GM06990 (cell line): ENCODE measurements around the gene S100A4.

Experiments
- DNase-seq: peaks from one replicate; pipeline ENCODE4 v3.0.0-alpha.2; 2011; ENCODE audit not compliant: insufficient read length; ENCODE audit errors: extremely low read depth
- H3K27me3 ChIP-seq: replicated peaks from 2 replicates; pipeline ENCODE4 v1.6.0; 2011; ENCODE audit warnings: low read length; ENCODE audit not compliant: control insufficient read depth, insufficient read depth
- H3K36me3 ChIP-seq: 2 replicates; pipeline ENCODE4 v1.5.1; 2011; ENCODE audit warnings: low read length; ENCODE audit not compliant: control insufficient read depth, insufficient read depth
- H3K4me3 ChIP-seq: replicated peaks from 2 replicates; pipeline ENCODE4 v1.5.1; 2011; ENCODE audit warnings: low read depth, mild to moderate bottlenecking, control low read depth, low read length
- TF ChIP-seq, protein P1 (sequence below): IDR thresholded peaks from 2 replicates; pipeline ENCODE4 v1.5.1; 2011; ENCODE audit warnings: low read length, control low read depth, mild to moderate bottlenecking, inconsistent platforms; ENCODE audit not compliant: insufficient read depth, poor library complexity, severe bottlenecking

Gene S100A4

DNA sequence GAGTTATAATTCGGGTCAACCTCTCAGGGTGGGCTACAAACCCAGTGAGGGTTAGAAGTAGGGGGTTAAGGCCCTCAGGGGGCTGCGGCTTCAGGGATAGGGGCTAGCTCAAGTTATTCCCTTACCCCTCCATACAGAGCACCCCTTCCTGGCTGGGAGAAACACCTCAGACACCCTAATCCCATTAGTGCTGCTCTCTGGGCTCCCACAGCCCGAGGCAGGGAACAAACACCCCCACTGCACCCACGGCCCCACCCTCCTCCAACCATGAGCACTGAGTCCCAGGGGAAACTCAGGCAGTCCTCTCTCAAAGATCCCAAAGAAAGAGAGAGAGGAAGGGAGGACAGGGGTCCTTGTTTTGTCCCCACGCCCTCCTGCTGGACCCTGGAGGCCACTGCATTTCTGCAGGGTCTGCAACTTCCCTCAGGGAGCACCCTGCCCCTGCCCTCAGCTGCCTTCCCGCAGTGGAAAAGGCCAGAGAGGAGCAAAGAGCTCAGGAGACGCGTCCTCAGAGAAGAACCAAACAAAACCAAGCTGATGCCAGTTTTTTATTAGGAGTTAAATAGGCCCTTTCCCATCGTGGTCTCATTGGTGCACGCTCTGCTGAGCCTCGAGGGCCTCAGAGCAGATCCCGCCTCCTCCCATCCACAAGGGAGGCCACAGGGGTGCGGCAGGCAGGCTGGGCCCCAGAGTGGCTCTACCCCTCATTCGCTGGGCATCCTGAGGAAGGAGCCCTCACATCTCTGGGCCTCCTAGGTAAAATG lies 1.4 kb upstream of the S100A4 start:
- no peaks in the 10 kb centered on the region; the same call in 1 of the 2 replicates for H3K27me3 ChIP-seq
- TF ChIP-seq, protein P1, sequence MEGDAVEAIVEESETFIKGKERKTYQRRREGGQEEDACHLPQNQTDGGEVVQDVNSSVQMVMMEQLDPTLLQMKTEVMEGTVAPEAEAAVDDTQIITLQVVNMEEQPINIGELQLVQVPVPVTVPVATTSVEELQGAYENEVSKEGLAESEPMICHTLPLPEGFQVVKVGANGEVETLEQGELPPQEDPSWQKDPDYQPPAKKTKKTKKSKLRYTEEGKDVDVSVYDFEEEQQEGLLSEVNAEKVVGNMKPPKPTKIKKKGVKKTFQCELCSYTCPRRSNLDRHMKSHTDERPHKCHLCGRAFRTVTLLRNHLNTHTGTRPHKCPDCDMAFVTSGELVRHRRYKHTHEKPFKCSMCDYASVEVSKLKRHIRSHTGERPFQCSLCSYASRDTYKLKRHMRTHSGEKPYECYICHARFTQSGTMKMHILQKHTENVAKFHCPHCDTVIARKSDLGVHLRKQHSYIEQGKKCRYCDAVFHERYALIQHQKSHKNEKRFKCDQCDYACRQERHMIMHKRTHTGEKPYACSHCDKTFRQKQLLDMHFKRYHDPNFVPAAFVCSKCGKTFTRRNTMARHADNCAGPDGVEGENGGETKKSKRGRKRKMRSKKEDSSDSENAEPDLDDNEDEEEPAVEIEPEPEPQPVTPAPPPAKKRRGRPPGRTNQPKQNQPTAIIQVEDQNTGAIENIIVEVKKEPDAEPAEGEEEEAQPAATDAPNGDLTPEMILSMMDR = no peak
- no peak overlapping the region for H3K4me3 ChIP-seq
- no peak for DNase-seq
- no peaks in the 10 kb centered on the region for H3K36me3 ChIP-seq

- DNase-seq = no peak
- Histone ChIP-seq H3K36me3 (no peaks in the 10 kb centered on the region), H3K4me3 (no peak overlapping the region), H3K27me3 (no peaks in the 10 kb centered on the region; the same call in 1 of the 2 replicates)
- TF ChIP-seq, protein P1 = no peak
Observed at GRCh38 chr1:153546371-153546770, 765 bp upstream of the S100A4 start.

GRCh38 chr1:153544453-153545066 lies 1.0 kb downstream of the S100A4 start:
- H3K27me3 ChIP-seq = no peaks in the 10 kb centered on the region; the same call in 1 of the 2 replicates
- H3K4me3 ChIP-seq = no peak overlapping the region
- no peak for DNase-seq
- H3K36me3 ChIP-seq = no peaks in the 10 kb centered on the region
- TF ChIP-seq, protein P1 = no peak

- no peaks in the 10 kb centered on the region for H3K36me3 ChIP-seq
- DNase-seq = no peak
- TF ChIP-seq, protein P1 = no peak
- H3K27me3 ChIP-seq = no peaks in the 10 kb centered on the region; the same call in 1 of the 2 replicates
- H3K4me3 ChIP-seq = no peak overlapping the region
Observed at GRCh38 chr1:153543736-153544135, 1.9 kb downstream of the S100A4 start.

DNA sequence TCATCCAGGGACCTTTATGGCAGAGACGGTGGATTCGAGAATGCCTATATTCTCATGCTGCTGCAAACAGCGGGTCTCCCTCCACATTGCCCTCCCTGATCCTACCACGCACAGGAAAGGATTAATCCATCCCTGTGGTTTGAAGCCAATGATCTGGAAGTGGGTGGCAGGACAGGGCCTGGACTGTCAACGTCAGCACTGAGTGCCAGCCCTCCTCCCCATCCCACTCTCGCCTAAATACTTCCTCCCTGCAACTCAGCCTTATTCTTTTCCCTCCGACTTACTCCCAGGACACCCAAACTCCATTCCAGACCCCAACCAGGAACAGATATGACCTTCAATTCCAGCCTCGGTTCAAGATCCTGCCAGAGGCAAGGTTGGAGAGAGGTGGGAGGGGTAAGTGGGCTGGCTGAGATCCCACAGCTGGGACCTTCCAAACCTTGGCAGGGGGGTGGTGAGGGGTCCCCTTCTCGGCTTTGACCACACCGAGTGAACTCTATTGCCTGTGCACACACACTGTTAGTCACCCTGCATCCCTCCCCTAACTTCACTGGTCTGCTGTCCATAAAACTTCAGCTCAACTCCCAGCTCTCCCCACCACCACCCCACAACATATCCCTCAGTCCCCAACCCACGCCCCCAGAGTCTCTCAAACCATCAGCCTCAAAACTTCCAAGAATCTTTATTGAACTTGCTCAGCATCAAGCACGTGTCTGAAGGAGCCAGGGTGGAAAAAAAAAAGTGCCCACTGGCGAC lies 2.5 kb downstream of the S100A4 start:
- no peak overlapping the region for H3K4me3 ChIP-seq
- H3K36me3 ChIP-seq = no peaks in the 10 kb centered on the region
- TF ChIP-seq, protein P1 = no peak
- H3K27me3 ChIP-seq = no peaks in the 10 kb centered on the region; the same call in 1 of the 2 replicates
- no peak for DNase-seq
